Measurements from ENCODE around the gene SULT4A1.
"Not testable (repeated sequence)": the region's sequence is repeated elsewhere in the genome, so short reads cannot be mapped to it uniquely, and the experiment has no call there.

SULT4A1 gene

DNA sequence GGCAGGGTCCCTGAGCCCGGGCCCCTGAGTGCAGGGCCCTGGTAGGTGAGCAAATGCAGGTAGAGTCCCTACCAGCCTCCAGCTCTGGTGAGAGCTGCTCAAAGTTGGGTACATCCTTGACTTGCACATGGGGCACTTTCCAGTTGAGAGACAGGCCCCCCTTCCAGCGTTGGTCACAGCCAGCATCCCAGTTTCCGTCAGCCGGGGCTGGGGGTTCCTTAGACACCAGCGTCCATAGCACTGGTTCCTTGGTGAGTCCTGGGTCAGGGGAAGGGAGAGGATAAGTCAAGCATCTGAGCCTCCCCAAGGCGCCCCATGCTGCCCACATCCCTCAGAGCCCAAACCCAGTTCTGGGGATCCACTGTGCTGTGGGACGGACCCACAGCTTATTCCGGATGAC lies 23.9 kb upstream of the SULT4A1 start:
- no peak for DNase-seq (ENCODE audit: low spot score)

DNA sequence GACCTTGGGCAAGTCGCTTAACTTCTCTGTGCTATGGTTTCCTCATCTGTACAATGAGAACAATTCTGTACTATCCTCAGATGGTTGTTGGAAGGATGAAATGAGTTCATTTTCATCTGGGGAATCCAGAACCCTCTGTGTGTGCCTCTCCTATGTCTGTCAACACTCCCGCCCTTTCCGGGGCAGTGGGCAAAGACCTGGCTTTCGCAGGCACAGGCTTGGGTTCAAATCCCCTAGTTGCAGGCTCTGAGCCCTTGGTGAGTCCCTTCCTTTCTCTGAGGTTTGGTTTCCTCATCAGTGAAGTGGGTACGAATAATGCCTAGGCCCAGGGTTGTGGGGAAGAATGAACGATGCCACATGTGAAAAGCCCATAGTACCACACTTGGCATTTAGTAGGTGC lies 23.5 kb upstream of the SULT4A1 start:
- DNase-seq (ENCODE audit: low spot score), result no peak

DNA sequence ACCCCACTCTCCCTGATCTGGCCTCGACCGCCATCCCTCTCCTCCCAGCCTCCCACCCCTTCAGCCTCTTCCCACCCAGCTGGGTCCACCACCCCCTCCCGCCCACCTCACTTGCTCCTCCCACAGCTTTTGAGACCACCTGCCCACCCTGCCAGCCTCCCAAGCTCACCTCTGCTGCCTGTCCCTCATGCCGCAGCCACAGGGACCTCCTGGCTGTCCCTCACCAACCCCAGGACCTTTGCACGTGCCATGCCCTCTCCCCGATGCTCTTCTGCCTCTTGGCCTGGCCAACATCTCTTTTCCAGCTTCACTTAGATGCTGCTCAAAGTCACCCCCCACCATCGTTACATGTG lies 23.0 kb upstream of the SULT4A1 start:
- DNase-seq (ENCODE audit: low spot score), result no peak

DNA sequence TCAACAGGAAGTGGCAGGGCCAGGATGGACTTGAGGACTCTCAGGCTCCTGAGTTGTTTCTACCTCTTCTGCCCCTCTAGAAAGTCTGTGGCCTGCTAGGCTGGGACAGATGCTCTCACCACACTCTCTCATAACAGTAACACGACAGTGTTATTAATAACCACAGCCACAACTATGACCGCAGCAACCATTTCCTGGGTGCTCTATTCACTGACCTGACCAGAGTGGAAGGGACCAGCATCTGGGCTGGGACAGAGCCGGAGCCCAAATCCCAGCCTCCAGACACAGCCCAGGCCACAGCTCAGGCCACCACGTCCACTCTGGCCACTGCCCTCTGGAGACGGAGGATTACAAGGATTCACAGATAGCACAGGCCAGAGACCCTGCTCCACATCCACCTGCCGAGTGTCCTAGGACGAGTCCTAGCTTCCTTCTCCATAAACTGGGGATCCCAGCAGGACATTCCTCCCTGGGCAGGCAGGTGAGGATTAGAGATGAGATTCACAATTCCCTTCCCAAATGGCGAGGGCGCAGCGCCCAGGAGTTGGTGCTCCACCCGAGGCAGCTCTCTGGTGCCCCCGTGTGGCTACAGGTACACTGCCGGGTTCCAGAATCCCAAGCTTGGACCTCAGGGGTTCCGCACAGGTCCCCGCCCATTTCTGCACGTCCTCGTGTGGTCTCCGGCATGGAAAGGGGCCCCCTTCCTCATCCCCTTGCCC lies 22.4 kb upstream of the SULT4A1 start:
- peak; percentile 55 for DNase-seq (ENCODE audit: low spot score)

DNA sequence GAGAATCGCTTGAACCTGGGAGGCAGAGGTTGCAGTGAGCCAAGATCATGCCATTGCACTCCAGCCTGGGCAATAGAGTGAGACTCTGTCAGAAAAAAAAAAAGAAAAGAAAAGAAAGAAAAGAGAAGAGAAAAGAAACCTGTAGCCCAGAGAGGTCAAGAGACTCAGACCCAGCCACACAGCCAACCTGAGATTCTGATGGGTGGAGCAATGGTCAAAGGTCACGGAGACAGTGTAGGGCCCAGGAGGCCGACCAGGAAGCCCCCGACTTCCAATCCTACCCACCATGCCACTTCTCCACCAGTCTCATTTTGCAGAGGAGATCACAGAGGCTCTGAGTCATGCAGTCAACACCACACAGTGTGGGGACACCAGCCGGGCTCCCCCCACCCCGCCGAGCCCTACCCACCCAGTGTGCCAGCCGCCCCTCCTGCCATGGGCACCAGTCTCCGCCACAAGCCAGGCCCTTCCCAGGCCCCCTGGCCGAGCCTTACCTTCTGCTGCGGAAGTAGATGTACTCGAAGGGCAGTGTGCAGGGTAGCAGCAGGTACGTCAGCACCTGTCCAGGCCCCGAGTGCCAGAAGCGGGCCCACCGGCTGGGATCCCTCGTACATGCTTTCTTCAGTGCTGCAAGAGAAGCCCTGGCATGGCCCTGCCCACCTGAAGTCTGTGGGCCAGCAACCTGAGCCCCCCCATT lies 21.6 kb upstream of the SULT4A1 start:
- no peak for DNase-seq (ENCODE audit: low spot score)

DNA sequence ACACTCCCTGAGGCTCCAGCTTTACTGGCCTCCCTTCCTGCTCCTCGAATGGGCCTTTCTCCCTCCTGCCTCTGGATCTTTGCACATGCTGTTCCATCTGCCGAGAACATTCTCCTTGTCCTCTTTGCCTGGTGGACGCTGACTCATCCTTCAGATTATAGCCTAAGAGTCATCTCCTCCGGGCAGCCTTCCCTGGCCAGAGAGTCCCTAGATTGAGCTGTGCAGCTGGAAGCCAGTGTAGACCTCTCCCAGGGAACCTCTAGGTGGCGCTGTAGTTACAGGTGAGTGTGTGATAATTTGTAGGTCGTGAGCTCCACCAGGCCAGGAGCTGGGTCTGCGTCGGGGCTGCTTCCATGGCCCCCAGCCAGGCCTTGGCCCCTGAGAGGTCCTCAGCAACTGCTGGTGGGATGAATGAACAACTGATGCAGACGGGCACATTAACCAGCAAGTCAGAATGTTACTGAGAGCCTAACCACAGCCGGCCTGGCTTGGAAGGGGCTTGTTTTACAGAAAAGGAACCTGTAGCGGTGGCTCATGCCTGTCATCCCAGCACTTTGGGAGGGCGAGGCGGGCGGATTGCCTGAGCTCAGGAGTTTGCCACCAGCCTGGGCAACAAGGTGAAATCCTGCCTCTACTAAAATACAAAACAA lies 20.8 kb upstream of the SULT4A1 start:
- DNase-seq (ENCODE audit: low spot score), result peak; percentile 78

DNA sequence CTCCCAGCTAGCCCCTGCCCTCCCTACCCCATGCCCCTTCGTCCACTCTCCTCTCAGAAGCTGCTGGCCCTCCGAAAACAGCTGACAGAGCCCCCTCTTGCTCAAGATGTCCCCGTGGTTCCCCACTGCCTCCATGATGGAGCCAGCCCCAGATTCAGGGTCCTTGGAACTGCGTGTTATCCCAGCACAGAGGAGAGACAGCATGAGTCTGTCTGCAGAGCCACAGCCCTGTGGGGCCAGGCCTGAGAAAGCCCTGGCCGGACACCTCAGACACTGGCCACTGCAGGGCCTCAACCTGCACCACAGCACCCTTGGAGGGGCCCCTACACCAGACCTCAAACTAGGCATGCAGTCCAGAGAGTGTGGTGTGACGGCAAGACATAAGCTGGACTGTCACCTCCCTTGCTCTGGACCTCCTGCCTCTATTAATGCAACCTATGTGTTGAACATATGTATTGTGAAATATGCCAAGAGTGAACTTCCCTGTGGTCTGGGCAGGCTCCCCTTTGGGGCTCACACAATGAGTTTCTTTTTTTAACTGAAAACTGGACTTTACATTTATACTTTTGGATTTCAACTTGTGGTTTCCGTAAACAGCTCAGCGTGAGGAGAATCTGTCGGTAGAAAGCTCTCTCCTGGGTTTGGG lies 19.9 kb upstream of the SULT4A1 start:
- no peak for DNase-seq (ENCODE audit: low spot score)

DNA sequence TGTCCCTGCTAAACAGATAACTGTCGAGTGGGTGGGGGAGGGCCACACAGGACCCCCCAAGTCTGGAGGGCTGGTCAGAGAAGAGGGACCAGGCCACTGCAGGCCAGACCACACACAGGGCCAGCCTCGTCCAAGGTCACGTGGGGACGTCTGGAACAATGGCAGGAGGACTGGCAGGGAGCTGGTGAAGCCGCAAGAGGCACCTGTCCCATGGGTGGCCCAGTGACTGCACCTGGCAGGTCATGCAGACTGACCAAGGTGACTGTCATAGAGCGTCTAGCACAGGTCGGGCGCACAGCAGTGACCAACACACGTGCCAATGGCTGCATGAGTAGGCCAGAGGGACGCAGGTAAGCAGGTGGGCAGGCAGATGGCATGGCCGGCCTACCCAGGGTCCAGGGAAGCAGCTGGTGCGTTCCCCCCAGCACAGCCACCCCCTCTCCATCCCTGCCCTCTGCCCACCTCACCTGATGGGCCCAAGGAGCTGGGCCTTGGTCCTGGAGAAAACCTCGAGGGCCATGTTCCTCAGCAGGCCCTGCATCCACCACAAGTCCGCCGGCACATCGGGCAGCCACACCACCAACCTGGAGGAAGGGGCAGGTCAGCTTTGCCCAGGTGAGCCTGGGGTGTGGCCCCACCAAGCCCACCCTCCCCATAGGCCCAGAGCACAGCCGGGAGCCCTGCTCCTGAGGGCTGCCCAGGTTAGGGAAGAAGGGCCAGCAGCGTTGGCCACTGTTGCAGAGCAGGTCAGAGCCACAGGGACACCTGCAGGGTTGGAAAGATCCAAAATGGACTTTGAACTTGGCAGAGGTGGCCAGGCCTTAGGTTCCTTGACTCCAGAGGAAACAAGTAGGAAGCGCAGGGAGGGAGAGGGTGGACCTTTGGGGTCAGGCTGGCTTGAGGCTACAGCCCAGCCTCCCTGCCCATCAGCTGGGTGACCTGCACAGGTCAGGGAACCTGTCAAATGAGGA lies 19.1 kb upstream of the SULT4A1 start:
- no peak for DNase-seq (ENCODE audit: low spot score)

DNA sequence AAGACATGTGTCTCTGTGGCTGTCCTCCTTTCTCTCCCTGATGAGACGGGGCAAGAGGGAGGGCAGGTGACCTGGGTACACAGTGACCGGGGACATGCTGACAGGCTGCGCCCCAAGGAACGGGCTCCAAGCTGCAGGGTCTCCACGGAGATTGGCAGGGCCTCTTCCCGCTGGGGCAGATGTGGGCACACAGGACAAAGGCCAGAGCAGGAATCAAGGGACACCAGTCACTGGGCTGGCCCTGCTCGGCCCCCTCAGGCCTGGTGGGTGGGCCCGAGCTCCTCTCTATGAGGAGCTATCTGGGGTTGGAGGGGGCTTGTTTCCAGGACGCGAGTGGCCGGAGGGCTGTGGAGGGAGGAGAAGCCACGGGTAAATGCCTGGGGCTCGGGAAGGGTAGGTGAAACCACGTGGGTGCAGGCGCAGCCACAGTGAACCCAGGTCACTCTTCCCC lies 18.3 kb upstream of the SULT4A1 start:
- no peak for DNase-seq (ENCODE audit: low spot score)

DNA sequence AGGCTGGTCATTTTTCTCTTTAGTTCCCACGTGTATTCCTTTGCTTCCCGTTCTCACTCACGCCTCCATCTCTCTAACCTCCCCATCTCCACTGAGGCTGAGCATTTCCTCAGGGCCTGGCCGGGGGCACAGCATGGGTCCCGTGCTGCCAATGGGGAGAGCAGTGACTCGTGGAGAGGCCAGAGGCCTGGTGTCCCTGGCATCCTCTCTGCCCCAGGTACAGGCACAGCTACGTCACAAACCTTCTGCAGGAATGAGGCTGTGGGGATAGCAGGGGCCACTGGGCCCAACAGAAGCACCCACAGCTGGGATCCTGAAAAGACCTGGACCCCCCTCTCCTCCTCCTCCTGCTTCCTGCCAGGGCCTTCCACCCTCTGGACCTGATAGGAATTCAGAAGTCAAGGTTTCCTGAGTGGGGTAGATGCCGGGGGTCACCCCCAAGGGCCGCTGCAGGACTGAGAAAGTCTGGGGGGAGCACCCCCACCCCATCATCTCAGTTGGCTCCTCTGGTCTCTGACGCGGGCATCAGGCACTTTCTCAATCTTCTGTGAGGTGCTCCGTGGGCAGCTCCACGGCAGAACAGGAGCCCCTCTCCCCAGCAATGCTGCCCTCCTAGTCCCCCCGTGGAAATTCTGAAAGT lies 17.7 kb upstream of the SULT4A1 start:
- DNase-seq (ENCODE audit: low spot score), result no peak

DNA sequence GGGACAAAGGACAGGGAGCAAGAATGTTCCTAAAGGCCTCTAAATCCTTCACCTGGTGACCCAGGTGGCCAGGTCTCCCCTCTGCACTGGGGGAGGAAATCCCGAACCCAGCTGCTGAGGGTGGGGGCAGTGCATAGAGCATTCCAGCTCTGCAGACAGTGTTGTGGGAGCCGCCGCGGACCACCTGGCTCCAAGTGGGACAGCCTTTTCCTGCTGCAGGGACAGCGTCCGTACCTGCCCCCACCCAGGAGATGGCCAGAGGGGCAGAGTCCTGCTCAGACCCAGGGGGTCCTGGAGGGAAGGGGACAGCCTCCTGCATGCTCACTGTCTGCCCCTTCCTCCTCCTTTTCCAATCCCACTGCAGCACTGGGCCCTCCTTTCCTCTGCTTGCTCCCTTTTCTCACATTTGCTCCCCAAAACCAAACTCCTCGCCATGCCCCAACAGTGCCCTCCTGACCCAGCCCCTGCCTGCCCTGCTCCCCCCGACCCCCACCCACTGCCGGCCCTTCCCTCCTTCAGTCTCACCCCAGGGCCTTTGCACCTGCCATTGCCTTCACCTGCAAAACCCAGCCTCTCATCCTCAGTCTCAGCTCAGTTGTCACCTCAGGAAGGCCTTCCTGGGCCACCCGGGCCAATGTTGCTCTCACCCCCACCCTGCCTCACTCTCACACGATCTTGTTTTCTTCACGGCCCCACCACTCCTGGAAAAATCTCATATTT lies 16.7 kb upstream of the SULT4A1 start:
- DNase-seq (ENCODE audit: low spot score), result no peak

DNA sequence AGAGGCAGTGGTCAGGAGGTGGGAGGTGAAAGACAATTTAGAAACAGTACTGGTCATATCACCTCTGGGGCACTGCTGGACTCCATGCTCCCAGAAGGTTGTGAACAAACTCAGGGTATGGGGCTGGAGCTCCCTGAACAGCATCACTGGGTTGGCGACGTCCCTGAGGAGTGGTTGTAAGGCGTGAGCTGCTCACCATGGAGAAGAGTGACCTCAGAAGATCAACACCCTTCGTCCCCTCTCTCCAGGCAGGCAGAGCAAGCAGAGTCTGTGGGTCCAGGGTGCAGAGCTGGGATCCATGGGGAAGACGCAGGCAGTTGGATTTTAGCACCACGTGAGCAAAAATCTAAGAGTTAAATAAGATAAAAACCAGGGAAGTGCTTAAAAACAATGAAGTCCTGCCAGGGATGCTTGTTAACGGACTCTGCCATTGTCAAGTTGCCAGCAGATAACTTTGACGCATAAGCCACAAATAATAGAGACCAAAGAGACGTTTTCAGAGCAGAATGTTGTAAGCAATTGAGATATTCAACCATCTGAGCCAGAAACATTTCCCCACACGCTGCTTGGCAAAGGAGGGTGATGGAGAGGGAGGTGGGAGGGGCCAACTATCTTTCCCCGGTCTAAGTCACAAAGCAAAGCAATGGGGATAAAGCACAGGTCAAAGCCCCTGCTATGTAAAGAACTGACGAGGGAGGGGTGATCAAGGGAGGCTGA lies 15.9 kb upstream of the SULT4A1 start:
- DNase-seq (ENCODE audit: low spot score), result no peak

DNA sequence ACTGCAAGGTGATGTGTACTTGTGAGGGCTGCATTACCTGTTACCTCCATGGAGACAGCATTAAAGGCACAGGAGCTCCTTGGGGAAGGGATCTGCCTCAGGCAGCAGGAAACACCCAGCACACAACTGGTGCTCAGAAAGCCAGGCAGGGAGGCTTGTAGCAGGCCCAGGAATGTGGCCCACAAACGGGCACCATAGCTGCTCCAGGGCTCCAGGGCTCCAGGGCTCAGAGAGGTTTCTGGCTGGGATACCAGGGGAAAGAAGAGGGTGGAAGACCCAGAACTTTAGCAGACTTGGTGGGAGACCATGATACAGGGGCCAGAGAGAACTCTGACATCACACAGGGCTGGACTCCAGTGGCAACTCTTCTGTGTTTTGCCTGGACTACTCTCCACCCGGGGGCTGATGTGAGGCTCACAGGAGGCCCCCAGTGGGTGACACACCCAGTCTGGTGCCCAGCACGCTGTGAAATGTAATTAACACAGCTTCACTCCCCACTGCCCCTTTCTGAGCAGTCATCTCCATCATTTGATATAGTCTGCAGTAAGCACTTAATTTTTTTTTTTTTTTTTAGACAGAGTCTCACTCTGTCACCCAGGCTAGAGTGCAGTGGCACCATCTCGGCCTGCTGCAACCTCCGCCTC lies 14.7 kb upstream of the SULT4A1 start:
- no peak for DNase-seq (ENCODE audit: low spot score)

DNA sequence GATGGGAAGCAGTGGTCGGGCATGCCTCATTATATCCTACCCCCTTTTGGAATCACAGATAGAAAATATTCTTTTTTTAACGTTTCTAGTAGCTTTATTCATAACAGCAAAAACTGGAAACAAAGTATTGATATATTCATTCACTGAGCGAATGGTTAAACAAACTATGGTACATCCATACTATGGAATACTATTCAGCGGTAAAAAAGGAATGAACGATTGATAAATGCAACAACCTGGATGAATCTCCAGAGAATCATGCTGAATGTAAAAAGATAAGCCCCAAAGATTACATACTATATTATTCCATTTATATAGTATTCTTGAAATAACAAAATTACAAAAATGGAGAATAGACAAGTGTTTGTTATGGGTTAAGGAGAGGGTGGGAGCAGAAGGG lies 7.5 kb upstream of the SULT4A1 start:
- DNase-seq (ENCODE audit: low spot score), result no peak

DNA sequence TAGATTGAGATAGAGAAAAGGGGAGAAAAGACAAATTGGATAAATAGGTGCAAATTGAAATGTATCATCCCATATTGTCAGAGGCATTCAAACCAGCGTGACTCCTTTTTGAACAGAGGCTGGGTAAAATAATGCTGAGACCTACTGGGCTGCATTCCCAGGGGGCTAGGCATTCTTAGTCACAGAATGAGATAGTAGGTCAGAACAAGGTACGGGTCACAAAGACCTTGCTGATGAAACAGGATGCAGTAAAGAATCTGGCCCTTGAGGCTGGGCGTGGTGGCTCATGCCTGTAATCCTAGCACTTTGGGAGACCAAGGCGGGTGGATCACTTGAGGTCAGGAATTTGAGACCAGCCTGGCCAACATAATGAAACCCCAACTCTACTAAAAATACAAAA lies 6.7 kb upstream of the SULT4A1 start:
- DNase-seq (ENCODE audit: low spot score), result not testable (repeated sequence)

DNA sequence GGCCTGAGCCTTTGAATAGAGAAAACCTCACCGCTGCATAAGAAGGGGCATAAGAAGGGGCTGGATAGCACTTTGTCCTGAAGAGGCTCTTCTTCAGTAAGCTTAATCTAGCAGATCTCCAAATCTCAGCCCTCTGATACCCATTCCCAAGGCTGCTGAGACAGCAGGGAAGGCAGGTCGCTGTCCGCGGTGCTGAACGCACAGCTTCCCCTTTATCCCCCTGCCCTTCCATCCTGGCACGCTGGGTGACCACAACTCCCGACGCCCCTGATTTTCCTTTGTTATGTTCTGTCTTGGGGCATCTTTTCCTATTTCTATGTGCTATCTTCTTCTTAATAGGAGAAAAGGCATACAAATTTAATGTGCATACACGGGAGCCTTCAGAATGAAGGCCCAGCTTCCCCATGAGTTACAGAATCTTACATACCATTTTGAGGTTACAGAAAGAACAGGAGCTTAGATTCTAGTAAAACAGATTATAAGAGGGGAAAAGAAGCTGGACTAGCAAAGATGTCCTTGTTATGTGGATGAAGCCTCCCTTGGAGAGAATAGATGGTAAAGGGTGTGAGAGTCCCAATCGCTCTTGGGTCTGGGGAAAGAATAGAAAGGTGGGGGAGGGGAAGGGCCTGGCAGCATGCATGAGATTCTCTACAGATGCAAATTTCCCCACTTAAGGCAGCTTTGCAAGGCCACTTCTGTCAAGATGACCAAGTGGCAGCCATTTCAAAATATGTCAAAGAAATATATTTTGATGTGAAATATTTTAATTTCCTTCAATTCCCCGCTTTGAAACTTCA lies 5.7 kb upstream of the SULT4A1 start:
- no peak for DNase-seq (ENCODE audit: low spot score)

DNA sequence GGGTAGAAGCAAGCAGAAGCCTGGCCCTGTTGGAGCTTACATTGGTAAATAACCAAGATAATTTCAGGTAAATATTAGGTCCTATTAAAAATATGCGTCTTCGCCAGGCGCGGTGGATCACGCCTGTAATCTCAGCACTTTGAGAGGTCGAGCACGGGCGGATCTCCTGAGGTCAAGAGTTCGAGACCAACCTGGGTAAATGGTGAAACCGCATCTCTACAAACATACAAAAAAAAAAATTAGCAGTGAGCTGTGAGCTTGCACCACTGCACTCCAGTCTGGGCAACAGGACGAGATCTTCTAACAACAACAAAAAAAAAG lies 529 bp upstream of the SULT4A1 start:
- DNase-seq (ENCODE audit: low spot score), result no peak

DNA sequence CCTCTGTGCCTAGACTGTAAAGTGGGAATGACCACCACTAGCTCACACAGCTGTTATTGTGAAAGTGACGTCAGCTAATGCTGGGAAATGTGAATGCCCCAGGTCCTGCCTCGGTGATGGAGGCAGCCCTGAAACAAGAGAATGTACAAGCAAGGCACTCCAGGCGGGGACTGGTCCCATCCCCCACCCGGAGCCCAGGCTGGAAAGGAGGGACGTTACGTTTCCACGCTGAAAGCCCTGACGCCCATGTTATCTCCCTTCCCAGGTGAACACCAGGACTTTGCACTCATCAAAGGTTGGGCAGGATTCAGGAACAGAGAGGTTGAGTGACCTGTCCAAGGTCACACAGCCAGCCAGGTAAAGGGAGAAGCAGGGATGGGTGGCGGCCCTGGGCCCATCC lies 784 bp downstream of the SULT4A1 start:
- DNase-seq (ENCODE audit: low spot score), result no peak

DNA sequence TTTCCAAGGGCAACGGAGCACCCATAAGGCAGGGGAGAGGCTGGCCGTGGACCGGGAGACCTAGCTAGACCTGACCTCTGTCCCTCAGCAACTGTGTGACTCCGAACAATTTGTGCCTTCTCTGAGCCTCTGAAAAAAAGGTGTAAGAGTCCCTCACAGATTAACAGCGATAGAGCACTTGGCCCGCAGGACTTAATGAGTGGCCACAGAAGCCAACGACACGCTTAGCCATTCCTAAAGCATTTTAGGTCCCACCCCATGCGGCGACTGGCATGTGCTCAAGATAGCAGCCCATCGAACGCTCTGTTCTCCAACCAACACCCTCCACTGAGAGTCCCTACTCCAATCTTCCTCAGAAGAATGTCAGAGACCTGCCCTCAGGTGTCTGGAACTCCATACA lies 1.5 kb downstream of the SULT4A1 start:
- no peak for DNase-seq (ENCODE audit: low spot score)

Measured in hematopoietic multipotent progenitor cell treated with erythropoietin and hydrocortisone succinate and interleukin-3 and kit ligand, for 17 days (in vitro differentiated cells).